ENCODE data around the gene ARHGEF6.

ARHGEF6 gene

DNA sequence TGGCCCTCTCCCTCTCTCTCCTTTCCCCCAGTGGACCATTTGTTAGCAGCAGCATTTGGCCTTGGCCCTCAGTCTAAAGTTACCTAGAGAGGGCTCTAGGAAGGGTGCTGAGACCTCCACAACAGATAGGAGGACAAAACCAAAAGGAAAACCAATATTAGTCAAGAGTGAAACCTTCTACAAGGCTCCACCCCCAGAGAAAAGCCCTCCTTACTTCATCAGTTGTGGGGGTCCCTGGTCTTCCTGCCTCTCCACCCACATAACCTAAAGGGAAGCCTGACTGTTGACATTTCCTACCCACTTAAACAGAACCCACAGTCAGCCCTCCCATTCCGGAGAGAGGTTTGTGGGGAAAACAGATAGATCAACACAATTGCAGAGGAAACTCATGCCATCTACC lies 137.5 kb downstream of the ARHGEF6 start:
- no peak for DNase-seq

DNA sequence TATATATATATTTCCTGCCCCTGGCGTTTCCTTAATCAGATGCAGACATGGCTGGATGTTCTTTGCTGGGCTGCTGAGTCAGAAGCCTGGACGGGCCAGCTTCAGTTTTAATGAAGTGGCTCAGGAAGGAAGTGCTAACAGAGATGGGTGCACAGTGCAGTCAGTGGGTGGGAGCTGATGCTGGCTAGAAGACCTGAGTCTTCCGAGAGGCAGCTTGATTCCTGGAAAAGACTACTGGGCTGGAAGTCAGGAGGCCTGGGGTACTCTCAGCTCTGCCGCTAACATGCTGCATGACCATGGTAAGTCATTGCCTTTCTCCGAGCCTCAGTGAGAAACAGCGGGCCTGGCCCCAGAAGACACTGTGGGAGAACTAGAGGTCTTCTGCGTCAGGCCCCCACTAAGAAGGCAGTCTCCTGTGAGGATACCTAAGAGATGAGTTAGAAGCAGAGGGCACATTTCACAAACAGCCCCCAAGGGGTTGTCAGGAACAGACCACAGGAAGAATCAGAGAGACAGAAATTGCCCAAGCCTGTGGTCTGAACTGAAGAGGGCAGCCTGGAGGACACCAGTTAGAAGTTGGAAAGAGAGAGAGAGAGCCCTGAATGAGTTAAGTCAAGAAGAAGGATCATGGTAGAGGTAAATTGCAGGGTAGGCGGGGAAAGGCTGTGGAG lies 141.1 kb downstream of the ARHGEF6 start:
- DNase-seq, result peak in 1 of 2 experiments; percentile 39

DNA sequence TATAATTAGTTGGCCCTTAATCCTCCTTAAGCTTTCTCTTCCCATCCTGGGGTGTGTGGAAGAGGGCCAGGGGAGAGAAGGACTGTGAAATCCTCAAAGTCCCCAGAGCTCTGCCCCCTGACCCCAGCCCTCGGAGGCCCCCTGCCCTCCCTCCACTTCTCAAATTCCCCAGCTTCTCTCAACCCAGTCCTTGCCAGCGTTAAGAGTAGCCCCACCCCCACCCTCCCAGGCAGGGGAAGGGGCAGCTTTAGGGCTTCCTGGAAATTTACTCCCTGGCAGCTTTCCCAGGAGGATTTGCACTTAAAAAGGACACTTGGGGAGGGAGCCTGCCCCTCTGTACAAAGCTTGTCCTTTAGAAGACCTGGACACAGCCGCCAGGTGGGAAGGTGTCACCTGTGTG lies 144.6 kb downstream of the ARHGEF6 start:
- no peak for DNase-seq

DNA sequence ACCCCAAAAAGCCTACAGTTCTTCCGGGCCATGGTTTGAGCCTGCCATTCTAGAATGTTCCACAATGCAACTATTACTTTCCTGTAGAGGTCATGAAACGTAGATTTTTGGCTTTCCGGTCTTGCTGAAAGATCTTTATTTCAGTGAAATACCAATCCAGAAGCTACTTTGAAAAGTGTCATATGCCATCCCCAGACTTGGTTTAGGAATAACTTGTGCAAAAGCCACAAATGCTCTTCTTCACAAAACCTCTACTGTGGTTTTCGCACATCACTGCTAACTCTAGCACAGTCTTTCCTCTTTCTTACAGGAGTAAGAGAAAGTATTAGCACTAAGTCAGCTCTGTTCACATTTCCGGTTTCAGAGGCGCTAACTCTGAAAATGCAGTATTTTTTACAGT lies 145.5 kb downstream of the ARHGEF6 start:
- DNase-seq, result no peak

DNA sequence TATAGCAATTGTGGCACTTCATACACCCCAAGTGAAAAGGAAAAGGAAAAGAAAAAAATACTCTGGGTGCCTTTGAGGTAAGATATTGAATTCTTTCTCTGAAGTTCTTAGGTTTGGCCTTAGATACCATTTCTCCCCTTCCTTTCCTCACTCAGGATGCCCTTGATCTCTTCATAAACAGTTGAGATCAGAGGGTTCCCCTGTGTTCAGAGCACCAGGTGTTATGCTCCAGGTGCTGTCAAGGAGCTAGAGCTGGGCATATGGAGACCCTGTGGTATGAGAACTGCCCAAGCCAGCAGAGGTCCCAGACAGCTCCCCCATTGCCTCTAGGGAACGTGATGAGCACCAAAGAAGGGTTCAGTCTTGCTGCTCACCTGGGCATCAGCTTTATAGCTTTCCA lies 149.9 kb downstream of the ARHGEF6 start:
- no peak for DNase-seq

DNA sequence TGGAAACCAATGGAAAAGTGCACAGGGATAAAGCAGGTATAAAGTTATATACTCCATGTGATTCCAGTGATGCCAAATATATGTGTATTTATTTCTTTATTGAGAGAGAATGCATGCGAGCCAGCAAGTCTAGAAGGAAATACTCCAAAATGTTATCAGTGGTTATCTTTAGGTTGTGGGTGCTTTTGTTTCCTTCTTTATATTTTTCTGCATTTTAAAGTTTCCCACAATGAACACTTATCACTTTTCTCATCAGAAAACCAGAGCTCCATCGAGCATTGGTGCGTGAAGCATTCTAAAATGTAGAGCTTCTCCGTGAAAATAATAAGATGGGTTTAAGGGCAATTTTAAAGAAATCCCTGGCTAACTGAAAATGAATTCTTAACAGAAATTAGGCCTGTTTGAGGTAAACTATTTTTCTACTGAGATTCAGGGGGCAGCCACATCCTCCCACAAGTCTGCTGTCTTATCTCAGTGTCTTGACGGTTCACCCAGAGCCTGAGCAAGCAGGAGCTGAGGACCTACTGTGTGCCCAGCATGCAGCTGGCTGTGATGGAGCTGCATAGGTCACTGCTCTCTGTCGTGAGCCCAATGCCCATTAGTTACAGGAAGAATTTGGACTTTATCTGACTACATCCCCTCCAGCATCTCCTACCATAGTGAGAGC lies 151.5 kb downstream of the ARHGEF6 start:
- DNase-seq, result no peak

DNA sequence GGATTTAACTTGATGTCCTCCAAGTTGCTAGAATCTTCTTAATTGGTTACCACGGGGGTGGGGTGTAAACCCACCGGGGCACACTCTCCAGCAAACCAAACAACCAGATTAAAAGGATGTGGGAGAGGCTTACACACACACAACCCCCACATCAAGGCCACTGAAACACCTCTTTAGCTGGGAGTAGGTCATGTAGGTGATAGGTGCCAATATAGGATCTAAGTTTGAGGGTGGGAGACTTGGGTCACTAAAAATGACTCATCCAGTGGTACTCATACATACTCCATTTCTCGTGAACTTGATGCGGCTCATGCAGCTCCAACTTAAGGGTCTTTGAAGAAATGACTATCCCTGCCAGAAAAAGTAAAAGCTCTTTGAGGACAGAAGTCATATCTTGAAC lies 153.3 kb downstream of the ARHGEF6 start:
- no peak for DNase-seq

DNA sequence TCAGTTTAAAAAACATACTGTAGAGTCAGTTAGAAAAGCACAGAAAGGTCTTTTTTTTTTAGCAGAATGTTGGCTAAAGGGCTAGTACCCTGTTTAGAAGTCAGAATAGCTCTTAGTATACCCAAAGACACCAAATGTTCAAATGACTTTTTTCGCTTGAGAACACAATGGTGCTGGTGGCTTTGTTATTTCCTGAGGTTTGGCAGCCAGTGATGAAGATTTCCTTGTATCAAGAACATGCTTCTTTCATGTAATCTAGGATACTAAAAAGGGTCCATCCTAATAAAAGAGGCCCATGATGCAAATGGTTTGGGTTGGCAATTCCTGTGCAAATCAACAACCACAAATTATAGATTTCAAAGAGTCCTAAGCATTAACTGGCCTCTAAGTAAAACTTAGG lies 153.8 kb downstream of the ARHGEF6 start:
- no peak for DNase-seq

DNA sequence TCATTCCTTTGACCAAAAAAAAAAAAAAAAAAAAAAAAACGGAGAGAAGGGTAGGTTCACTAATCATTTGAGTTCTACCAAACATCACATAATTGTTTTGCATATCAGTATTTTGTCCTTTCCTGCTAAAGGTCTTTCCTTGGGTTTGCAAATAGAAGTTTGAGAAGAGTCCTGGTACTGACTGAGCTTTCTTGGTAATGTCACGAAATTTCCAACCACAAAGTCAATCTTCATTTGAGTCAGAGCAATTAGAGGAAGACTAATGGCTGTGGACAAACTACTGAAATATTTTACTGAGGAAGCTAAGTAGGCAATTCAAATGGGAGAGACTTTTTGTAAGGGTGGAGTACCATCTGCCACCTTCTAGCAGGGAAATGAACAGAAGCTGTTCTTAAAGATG lies 154.5 kb downstream of the ARHGEF6 start:
- no peak for DNase-seq

DNA sequence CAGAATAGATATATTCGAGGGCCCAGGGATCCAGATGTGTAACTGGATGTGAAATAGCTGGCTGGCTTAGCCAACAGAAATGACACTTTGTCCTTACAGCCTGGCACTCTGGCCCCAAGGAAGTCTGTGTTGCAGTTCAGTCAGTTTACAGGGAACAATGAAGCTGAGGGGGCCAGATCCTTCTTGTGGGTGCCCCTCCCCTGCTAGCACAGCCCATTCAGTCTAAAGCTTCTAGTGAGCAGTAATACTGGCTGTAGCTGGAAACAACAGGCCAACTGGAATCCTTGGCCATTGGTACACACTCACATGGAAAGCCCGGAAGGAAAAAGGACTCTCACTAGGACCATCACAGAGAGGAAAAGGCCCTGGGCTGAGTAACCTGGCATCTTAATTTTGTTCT lies 155.5 kb downstream of the ARHGEF6 start:
- no peak for DNase-seq

DNA sequence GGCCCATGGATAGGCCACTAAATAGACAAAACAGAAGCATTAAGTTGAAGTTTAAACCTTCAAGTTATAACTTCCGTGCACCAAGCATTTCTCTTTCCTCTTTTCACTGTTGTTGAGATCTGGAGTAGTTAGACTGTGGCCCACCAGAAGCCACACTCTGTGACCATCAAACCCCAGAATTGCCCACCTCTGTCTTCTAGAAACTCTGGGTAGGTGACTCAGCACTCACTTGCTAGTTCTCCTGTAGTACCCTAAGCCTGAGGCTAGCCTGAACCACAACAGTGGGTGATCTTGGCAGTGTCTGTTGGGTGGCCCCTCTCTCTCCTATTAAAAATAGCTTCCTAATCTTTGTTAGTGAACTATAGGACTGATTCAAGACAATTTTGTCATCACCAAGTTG lies 157.3 kb downstream of the ARHGEF6 start:
- no peak for DNase-seq

DNA sequence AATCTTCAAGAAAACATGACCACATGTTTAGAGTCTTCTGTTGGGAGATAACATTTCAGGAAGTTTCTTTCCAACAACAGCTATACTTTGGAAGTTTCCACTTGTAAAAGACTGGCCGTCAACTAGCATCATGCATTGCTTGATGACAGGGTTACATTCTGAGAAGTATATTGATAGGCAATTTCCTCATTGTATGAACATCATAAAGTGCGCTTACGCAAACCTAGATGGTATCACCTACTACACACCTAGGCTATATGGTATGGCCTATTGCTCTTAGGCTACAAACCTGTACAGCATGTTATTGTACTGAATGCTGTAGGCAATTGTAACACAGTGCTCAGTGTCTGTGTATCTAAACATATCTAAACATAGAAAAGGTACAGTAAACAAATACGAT lies 158.2 kb downstream of the ARHGEF6 start:
- no peak for DNase-seq

DNA sequence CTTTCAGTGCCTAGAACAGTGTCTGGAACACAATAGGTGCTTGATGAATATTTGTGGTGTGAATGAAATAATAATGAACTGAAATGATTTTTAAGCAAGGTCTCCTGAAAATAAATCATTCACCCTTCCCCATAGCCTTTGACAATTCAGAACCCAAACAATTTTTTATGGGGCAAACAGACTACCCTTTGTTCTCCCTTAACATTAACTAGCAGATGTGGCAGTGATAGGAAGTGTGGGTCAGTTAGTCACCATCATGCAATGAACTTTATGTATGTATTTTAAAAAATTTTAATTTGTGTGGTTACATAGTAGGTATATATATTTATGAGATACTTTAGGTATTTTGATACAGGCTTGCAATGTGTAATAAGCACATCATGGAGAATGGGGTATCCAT lies 160.0 kb downstream of the ARHGEF6 start:
- no peak for DNase-seq

DNA sequence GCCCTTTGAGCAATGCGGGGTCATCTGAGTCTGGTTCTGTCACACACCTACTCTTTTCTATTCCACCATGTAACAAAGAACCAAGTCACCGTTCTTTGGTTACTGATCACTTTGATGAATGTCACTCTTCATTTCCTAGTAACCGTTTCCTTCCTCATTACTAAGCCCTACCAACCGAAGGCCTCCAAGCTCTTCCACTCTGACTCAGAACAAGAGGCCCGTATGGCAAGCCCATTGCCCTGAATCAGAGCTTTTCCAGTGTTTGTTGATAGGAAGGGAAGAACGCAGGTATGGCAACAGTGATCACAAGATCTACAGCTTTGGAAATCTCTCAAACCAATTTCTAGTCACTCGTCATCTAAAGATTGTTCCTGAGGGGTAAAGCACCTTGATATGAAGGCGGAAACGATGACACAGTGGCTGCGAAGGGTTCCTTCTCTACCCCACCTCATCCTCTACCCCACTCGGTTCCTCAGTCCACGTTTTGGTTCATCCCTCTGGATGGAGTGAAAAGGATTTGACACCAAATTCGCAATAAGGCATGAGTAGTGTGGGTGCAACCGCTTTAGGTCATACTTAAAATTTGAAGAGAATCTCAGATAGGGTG lies 160.7 kb downstream of the ARHGEF6 start:
- DNase-seq, result peak; percentile 25 to 46

DNA sequence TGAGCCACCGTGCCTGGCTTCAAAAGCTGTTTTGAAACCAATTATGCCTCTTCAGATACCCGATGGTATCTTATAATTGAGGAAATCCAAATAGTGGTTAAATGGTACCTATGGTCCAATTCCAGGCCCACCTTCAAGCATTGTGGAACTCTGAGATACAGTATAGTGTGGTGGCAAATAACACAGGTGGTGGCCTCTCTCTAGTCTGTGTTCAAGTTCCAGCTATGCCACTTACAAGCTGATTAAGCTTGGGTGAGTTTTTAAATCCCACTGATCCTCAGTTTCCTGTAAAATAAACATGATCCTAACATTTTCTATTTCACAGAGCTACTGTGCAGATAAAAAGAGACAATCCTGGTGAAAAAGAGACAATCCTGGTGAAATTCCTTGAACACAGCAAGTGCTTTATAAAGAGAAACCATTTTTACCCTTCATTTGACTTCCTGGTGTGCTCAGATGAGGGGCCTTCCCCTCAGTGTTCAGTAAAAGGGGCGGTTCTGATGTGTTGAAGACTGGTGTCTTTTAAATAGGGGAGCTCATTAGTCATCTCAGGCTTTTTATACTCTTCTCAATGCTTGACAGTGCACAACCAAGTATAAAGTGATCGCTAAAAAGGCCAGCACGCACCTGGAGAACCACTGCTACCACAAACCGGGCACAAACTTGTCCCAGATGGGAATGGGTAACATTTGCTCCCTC lies 163.6 kb downstream of the ARHGEF6 start:
- DNase-seq, result no peak
